ENCODE results near the gene BICD2.

BICD2 gene

DNA sequence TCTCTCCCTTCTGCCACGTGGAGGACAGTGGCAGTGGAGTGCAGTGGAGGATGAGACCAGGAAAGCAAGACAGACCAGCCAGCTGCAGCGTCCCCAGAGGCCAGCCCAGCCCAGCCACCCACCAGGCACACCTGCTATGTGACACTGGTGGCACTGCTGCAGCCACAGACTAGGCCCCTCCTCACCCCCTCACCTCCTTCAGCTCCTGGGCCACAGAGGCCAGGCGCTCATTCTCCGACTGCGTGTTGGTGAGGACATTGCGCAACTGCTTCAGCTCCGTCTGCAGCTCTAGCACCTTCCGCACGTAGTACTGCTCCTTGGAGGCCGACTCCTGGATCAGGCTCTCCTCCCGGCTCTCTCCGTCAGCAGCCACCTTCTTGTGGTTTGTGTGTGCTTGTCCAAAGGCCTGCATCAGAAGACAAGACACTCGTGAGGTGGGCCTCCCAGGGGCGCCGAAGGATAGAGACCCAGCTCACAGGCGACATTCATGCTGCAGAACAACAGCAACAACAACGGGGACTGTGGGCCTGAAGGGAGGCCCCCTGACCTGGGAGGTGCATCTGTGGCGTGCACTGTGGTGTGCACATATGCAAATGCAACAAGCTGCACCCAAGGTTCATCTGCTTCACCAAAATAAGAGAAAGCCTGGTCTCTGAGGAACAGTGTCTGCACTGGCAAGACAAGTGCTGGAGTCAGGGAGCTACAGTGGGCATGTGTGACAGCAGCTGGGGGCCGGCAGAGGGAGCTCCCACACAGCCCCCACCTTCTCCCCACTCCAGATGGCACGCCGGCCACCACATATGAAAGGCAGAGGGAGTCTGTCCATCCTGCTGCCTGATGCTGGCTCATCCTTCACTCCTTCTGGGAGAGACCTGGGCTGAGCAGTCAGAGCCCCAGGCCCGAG, 35.5 kb downstream of the BICD2 start:
- no peak for DNase-seq (ENCODE audit: low read depth in 4 of 4, low spot score in 1 of 4)

DNA sequence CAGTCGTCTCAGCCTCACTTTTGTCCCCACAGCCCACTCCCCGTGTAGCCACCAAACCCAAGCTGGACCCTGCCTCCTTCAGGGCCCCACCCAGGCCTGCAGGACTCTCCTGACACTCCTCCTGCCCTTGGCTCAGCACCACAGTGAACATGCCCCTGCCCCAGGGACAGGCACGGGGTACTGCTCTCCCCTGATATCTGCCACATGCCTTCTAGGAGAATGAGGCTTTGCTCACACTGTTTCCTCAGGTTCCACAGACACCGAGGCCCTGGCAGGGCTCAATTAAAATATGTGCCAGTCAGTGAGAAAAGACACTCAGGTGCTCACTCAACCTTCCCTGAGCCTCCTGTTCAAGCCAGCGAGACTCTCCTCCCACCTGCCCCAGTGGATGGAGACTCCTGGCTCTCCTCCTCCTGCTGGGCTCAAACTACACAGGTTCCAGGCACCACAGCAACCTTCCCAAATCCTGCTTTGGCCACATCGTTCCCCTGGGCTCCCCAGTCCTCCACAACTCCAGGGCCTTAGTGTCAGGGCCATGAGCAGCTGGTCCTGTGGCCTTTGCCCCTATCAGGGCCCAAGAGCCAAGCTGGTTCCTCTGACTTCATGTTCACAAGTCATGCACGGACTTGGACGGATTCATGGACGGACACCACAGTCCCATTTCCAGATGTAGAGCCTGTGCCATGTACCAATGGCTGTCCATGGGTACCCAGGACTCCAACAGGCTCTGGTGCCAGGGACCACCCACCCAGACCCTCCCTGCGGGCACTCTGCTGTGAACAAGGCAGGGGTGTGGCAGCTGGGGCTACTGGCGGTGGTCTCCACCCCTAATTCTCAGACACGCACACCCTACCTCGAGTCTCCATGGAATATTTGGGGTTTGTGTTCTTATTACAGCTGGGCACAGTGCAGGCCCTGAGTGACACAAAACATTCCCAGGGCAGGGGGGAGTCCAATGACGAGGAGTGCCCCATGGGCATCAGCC, 36.6 kb downstream of the BICD2 start:
- no peak for DNase-seq (ENCODE audit: low read depth in 4 of 4, low spot score in 1 of 4)

GRCh38 chr9:92726971-92727715, 37.5 kb downstream of the BICD2 start:
- DNase-seq (ENCODE audit: low read depth in 4 of 4, low spot score in 1 of 4): no peak

DNA sequence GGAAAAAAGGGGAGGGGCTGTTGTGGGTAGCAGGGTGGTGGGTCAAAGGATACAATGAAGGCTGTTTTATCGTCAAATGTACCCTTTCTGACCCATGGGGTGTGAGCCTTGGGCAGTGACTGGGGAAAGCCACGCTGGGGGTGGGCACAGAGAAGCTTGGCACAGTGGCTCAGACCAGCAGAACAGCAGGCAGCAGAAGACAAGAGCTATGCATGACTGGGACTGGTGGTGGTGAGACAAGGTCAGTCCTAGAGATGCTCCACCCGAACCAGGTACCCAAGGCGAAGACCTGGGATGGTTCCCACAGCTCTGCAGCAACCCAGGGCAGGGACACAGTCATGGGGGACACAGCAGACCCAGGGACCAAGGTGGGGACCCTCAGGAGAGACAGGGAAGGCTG, 38.3 kb downstream of the BICD2 start:
- DNase-seq (ENCODE audit: low read depth in 4 of 4, low spot score in 1 of 4): no peak

- no peak for DNase-seq (ENCODE audit: low read depth in 4 of 4, low spot score in 1 of 4)
Observed at GRCh38 chr9:92725766-92726165, 38.9 kb downstream of the BICD2 start.

DNA sequence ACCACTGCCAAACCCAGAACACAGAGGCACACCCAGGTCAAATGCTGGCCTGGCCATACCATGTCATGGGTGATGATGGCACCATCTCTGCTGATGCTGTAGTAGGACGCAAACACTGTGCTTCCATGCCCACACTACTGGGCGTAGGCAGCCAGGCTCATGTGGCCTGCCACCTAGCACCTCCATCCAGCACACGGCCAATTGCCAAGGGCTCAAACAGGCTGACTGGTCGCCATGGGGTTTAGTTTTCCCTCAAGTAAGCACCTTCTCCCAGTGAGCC, 39.4 kb downstream of the BICD2 start:
- DNase-seq (ENCODE audit: low read depth in 4 of 4, low spot score in 1 of 4): no peak

DNA sequence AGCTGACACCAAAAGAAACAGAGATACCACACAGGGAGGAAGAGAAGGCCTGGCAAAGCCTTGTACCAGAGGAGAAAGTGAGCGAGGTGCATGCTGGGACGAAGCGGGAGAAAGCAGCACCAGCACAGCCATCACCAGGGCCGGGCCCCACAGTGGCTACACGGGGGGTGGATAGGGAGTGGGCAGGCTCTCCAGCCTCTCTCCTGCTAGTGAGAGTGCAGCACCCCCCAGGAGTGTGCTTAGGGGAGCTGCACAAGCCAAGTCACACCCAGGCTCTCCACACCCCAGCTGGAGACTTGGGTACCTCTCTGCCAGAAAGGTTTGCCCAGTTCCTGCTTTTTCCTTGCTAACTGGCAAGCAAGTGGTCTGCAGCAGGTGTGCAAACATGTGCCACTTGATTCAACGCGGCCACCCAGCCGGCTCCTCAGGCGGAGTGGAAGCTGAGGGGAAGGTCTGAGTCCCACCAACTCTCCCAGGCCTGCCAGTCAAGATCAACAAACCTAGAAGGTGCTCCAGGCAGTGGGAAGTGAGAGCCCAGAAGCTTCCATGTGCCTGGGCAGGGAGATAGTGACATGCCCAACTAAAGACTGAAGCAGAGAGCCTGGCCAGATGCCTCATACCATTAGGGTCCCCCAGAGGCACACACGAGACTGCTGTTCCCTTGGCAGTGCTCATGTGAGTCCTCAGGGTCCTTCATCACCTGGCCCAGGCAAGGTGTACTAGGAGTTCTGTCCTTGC, 39.9 kb downstream of the BICD2 start:
- DNase-seq (ENCODE audit: low read depth in 4 of 4, low spot score in 1 of 4): no peak

- DNase-seq (ENCODE audit: low read depth in 4 of 4, low spot score in 1 of 4): no peak
Observed at GRCh38 chr9:92723801-92724323, 40.8 kb downstream of the BICD2 start.

DNA sequence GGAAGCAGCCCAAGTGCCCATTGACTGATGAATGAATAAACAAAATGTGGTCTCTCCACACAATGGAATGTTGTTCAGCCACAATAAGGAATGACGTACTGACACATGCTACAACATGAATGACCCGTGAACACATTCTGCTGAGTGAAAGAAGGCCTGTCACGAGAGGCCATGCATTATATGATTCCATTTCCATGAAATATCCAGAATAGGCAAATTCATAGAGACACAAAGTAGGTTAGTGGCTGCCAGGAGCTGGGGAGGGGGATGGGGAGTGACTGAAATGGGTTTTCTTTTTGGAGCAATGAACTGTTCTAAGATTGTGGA, 41.4 kb downstream of the BICD2 start:
- DNase-seq (ENCODE audit: low read depth in 4 of 4, low spot score in 1 of 4): no peak

GRCh38 chr9:92722386-92723298, 42.0 kb downstream of the BICD2 start:
- DNase-seq (ENCODE audit: low read depth in 4 of 4, low spot score in 1 of 4): no peak

DNA sequence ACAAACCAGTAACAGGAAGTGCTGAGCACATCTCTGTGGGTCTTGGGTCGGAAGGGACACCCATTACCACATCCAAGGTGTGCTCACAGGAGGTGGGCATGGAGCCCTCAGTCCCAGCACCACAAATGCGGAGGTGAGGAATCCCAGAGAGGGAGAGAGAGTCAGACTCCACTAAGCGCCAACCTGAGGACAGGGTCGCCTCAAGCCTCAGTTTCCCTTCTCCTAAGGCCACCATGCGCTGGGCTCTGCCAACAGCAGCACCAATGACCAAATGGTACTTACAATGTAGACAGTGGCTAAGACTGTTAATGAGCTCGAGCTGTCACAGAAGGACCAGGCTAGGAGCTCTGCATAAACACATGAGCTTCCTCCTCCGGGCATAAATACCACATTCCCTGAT, 43.1 kb downstream of the BICD2 start:
- no peak for DNase-seq (ENCODE audit: low read depth in 4 of 4, low spot score in 1 of 4)

DNA sequence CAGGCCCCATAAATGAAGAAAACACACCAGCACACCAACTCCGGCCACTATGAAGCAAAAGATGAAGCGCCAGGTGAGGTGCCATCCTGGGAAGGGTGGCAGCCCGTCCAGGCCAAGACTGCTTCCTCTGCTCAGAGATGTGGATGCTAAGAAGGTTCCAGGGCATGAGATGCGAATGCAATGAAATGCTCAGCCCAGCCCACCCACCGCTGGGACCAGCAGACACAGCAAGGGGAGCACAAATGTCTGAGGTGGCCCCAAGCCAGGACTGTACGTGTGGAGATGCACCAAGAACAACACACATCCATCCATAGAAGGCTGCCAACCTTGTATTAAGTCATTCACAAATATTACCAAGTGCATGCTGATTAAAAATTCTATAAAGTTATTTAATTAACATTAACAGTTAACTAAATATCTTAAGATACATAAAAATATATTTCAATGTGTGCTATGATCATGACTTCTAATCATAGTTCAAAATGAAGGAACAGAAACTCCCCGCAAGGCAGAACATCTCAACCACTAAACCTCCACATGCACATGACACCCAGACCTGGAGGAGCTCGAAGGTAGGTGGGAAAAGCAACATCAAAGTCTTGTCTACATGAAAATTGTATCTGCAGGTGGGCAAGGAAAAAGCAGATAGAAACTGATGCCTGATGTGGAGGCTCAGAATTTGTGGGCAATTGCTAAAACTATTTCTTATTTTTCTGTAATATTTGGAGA, 43.7 kb downstream of the BICD2 start:
- no peak for DNase-seq (ENCODE audit: low read depth in 4 of 4, low spot score in 1 of 4)

DNA sequence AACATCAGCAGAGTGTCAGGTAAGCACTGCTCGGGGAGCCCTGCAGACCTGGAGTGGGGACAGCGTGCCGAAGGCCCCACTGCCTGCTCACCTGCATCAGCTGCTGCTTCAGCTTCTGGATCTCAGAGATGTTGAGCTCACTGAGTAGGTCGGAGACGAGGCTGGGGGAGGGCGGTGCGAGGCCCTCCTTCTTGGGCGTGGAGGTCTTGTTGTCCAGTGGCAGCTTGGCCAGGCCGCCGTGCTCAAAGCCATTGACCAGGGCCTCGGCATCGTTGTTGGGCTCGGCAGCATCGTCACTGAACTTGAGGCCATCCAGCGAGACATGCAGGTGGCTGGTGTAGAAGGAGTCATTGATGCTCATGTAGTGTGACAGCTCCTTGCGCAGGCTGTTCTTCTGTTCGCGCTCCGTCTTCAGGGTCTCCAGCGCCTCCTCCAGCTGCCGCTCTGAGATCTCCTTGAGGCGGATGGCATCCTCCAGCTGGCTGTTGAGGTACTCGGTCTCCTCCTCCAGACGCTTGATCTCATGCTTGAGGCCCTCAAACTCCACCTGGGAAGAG, 44.3 kb downstream of the BICD2 start:
- DNase-seq (ENCODE audit: low read depth in 4 of 4, low spot score in 1 of 4): no peak

- no peak for DNase-seq (ENCODE audit: low read depth in 4 of 4, low spot score in 1 of 4)
Observed at GRCh38 chr9:92719028-92719647, 45.5 kb downstream of the BICD2 start.

DNA sequence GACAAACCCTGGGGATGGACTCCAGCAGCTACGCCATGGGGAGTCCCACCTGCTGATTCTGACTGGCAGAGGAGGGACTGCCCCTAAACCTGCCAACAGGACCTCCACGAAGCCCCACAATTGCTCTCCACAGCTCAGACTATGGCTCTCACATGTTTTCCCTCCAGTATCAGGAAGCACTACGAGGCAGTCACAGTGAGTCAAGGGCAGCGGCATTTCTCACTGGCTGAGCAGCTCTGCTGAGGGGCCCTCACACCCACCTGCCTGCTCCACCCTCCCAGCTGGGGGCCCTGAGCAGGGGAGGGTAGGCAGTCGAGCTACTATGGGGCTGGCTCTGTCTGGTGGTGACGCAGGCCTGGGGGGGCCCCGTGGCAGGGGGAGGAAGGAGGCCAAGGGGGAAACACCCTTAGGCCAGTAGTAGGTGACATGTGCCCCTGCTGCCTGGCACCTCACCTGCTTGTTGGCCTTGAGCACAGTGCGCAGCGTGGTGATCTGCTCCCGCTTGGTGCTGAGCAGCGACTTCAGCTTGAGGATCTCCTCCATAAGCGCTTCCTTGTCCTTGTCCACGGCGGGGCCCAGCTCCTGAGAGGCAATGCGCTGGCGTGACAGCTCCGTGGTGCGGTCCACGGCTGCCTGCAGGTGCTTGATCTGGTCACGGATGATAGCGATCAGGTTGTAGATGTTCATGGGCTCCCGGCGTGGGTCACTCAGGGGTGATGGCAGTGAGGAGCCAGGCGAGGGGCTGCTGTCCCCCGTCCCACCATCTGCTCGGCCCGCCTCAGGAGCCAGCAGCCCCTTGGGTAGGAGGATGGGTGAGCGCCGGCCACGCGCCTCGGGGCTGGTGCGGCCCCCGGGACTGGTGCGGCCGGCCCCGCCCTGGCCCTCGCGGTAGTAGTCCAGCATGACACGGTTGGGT, 46.3 kb downstream of the BICD2 start:
- no peak for DNase-seq (ENCODE audit: low read depth in 4 of 4, low spot score in 1 of 4)

DNA sequence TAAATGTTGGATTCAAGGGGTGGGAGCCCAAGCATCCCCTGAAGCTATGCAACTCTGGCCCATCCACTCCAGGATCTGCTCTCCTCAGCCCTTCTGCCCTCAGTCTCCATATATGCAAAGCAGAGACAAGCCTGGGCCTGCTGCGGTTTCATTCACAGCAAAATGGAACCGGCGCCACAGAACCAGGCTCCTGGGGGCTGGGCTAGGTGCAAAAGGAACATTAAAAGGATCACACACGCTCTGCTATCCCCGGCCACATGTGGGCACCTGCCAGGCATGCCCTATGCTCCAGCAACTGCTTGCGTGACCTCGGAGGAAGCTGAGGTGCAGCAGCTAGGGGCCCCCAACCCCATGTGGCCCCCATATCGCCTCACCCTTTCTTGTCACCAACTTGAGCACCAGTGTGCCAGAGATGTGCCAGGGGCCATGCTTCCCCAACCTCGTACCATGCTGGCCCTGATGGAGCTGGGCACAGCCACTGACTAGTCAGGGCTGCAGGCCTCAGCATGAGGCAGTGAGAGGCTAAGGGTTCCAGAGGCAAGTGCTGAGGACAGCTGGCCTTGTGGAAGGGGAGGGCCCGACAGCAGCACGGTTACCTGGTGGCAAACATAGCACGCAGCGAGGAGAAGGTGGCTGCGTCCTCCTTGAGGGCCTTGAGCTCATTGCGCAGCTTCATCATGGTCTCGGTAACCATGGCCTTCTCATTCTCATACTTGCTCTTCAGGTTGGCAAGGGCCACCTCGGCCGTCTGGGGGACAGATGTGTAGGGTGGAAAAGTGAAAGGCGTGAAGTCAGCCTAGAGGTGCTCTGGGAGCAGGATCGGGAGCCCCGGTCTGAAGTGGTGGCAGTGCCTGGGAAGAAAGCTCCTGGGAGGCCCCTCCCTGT, 47.2 kb downstream of the BICD2 start:
- DNase-seq (ENCODE audit: low read depth in 4 of 4, low spot score in 1 of 4): no peak

Measured in stimulated activated CD4-positive, alpha-beta T cell treated with anti-CD3 and anti-CD28 coated beads, Interleukin-1b, Interleukin-23, amount 100 ng/mL, for 24 hours (primary cell).